GM18870 (cell line): Measurements from ENCODE around the gene ANKRD40CL.

Source experiments
- ATAC-seq: cut with Tn5 transposase; IDR thresholded peaks from one replicate; pipeline ENCODE4 v1.9.1; 2021; ENCODE audit warnings: moderate library complexity; ENCODE audit not compliant: unreplicated experiment

The ANKRD40CL gene

GRCh38 chr17:50790618-50791017, 23.3 kb upstream of the ANKRD40CL start:
- ATAC-seq: no peak

- no peak for ATAC-seq
Measured at GRCh38 chr17:50787106-50787505, 19.8 kb upstream of the ANKRD40CL start.

GRCh38 chr17:50785946-50786570, 18.7 kb upstream of the ANKRD40CL start:
- no peak for ATAC-seq

GRCh38 chr17:50785126-50785525, 17.8 kb upstream of the ANKRD40CL start:
- ATAC-seq: no peak

GRCh38 chr17:50783905-50784304, 16.6 kb upstream of the ANKRD40CL start:
- no peak for ATAC-seq

- no peak for ATAC-seq
Measured at GRCh38 chr17:50783193-50783660, 15.9 kb upstream of the ANKRD40CL start.

GRCh38 chr17:50781167-50781566, 13.8 kb upstream of the ANKRD40CL start:
- ATAC-seq: no peak

GRCh38 chr17:50779747-50780353, 12.5 kb upstream of the ANKRD40CL start:
- no peak for ATAC-seq

- no peak for ATAC-seq
Measured at GRCh38 chr17:50778988-50779387, 11.7 kb upstream of the ANKRD40CL start.

GRCh38 chr17:50778471-50778870, 11.2 kb upstream of the ANKRD40CL start:
- ATAC-seq: no peak

- ATAC-seq: no peak
Measured at GRCh38 chr17:50775926-50776325, 8.6 kb upstream of the ANKRD40CL start.

GRCh38 chr17:50774225-50774803, 7.0 kb upstream of the ANKRD40CL start:
- no peak for ATAC-seq

- no peak for ATAC-seq
Measured at GRCh38 chr17:50771991-50772785, 4.9 kb upstream of the ANKRD40CL start.

- ATAC-seq: no peak
Measured at GRCh38 chr17:50770346-50770745, 3.0 kb upstream of the ANKRD40CL start.

- no peak for ATAC-seq
Measured at GRCh38 chr17:50769884-50770283, 2.6 kb upstream of the ANKRD40CL start.

- no peak for ATAC-seq
Measured at GRCh38 chr17:50768346-50768761, 1.0 kb upstream of the ANKRD40CL start.

GRCh38 chr17:50767030-50767429, 288 bp downstream of the ANKRD40CL start:
- ATAC-seq: no peak

- no peak for ATAC-seq
Measured at GRCh38 chr17:50766222-50767023, 895 bp downstream of the ANKRD40CL start.

GRCh38 chr17:50765454-50766221, 1.7 kb downstream of the ANKRD40CL start:
- ATAC-seq: no peak

GRCh38 chr17:50764734-50765149, 2.6 kb downstream of the ANKRD40CL start:
- no peak for ATAC-seq
